CD14-positive monocyte (primary cell): ENCODE measurements around the gene ELFN1. TPM values are rescaled to one million over a fixed set of nuclear protein-coding genes. Genes with fewer than 3 reads are reported as not detected.

Experiments
- DNase-seq, 3 donors: peaks; one replicate each; pipeline ENCODE4 v3.0.0-alpha.2; 2011 to 2022
- H2AFZ ChIP-seq: 2 replicates; pipeline ENCODE4 v1.6.0; 2012; ENCODE audit warnings: mild to moderate bottlenecking, low read depth, low read length, inconsistent platforms; ENCODE audit not compliant: insufficient read depth, poor library complexity, severe bottlenecking
- H3K27ac ChIP-seq, 2 donors: 1 replicate in 1 of 2; 2 replicates in 1 of 2; pipeline ENCODE4 v1.5.1; 2012 to 2013; ENCODE audit warnings: low read length in 2 of 2, control low read depth in 1 of 2, inconsistent platforms in 1 of 2, low read depth in 1 of 2, mild to moderate bottlenecking in 1 of 2
- H3K27me3 ChIP-seq, 2 donors: one replicate each; pipeline versions ENCODE4 v1.6.0 to v1.6.1; 2011 to 2013; ENCODE audit warnings: low read length in 2 of 2; ENCODE audit not compliant: control insufficient read depth in 2 of 2, insufficient read depth in 2 of 2
- H3K36me3 ChIP-seq, 2 donors: replicated peaks in 1 of 2; 1 replicate in 1 of 2; 2 replicates in 1 of 2; pipeline versions ENCODE4 v1.5.1 to v1.6.1; 2012 to 2013; ENCODE audit warnings: low read length in 2 of 2, control low read depth in 1 of 2, inconsistent platforms in 1 of 2, mild to moderate bottlenecking in 1 of 2; ENCODE audit not compliant: insufficient read depth in 2 of 2, control insufficient read depth in 1 of 2
- H3K4me1 ChIP-seq, 2 donors: 1 replicate in 1 of 2; 2 replicates in 1 of 2; pipeline versions ENCODE4 v1.5.1 to v1.6.1; 2012 to 2013; ENCODE audit warnings: low read length in 2 of 2, control low read depth in 1 of 2, inconsistent platforms in 1 of 2, mild to moderate bottlenecking in 1 of 2, moderate library complexity in 1 of 2; ENCODE audit not compliant: insufficient read depth in 2 of 2, control insufficient read depth in 1 of 2
- H3K4me2 ChIP-seq: replicated peaks from 2 replicates; pipeline ENCODE3; 2012; ENCODE audit warnings: low read length, moderate library complexity, mild to moderate bottlenecking; ENCODE audit not compliant: poor library complexity, severe bottlenecking; ENCODE audit errors: extremely low read depth
- H3K4me3 ChIP-seq, 3 experiments: fragments of 200-600 bp in 1 of 3; sonication (generic) in 1 of 3; replicated peaks in 1 of 3; 1 replicate in 2 of 3; 2 replicates in 1 of 3; pipeline ENCODE4 v1.5.1; 2011 to 2013; ENCODE audit warnings: low read length in 3 of 3, mild to moderate bottlenecking in 3 of 3, control low read depth in 2 of 3, low read depth in 2 of 3, inconsistent platforms in 1 of 3, moderate library complexity in 1 of 3
- H3K79me2 ChIP-seq: 2 replicates; pipeline ENCODE4 v1.6.0; 2012; ENCODE audit warnings: mild to moderate bottlenecking, control low read depth, inconsistent platforms, low read length, moderate library complexity; ENCODE audit not compliant: insufficient read depth
- H3K9ac ChIP-seq: 2 replicates; pipeline ENCODE4 v1.6.0; 2017; ENCODE audit warnings: low read length, mild to moderate bottlenecking; ENCODE audit not compliant: insufficient read depth, poor library complexity, severe bottlenecking
- H3K9me3 ChIP-seq, 2 donors: replicated peaks in 1 of 2; 1 replicate in 1 of 2; 2 replicates in 1 of 2; pipeline versions ENCODE4 v1.5.1 to v1.6.1; 2012 to 2013; ENCODE audit warnings: low read length in 2 of 2, control low read depth in 1 of 2; ENCODE audit not compliant: control insufficient read depth in 1 of 2, insufficient read depth in 1 of 2
- H4K20me1 ChIP-seq: 2 replicates; pipeline ENCODE4 v1.6.0; 2012; ENCODE audit warnings: mild to moderate bottlenecking, low read length, control low read depth, moderate library complexity; ENCODE audit not compliant: insufficient read depth
- H3K27ac Mint-ChIP-seq, 7 donors: one replicate each; pipeline ENCODE4 v1.8.0; 2020; ENCODE audit warnings: mild to moderate bottlenecking in 7 of 7, mixed read lengths in 7 of 7, moderate library complexity in 6 of 7, inconsistent platforms in 2 of 7
- H3K27me3 Mint-ChIP-seq, 3 donors: one replicate each; pipeline ENCODE4 v1.8.0; 2021 to 2022; ENCODE audit warnings: low read depth in 3 of 3, mild to moderate bottlenecking in 3 of 3, mixed read lengths in 3 of 3, moderate library complexity in 3 of 3, inconsistent platforms in 1 of 3
- H3K36me3 Mint-ChIP-seq, 2 donors: one replicate each; pipeline ENCODE4 v1.8.0; 2020; ENCODE audit warnings: mixed read lengths in 2 of 2, inconsistent platforms in 1 of 2, mild to moderate bottlenecking in 1 of 2
- H3K4me1 Mint-ChIP-seq: one replicate; pipeline ENCODE4 v1.8.0; 2020; ENCODE audit warnings: mild to moderate bottlenecking, mixed read lengths
- H3K4me3 Mint-ChIP-seq, 2 donors: one replicate each; pipeline ENCODE4 v1.8.0; 2020; ENCODE audit warnings: mild to moderate bottlenecking in 2 of 2, mixed read lengths in 2 of 2, moderate library complexity in 1 of 2
- H3K9me3 Mint-ChIP-seq, 7 donors: one replicate each; pipeline ENCODE4 v1.8.0; 2020 to 2022; ENCODE audit warnings: mixed read lengths in 7 of 7, mild to moderate bottlenecking in 6 of 7, moderate library complexity in 6 of 7, inconsistent platforms in 2 of 7
- CTCF ChIP-seq: fragments of 200-600 bp; IDR thresholded peaks from one replicate; pipeline ENCODE4 v1.8.0; 2022; ENCODE audit warnings: antibody characterized with exemption, mild to moderate bottlenecking
- WGBS: methylation state at CpG from one replicate; pipeline ENCODE4 v1.1.5; 2013; ENCODE audit warnings: missing lambda C conversion rate; ENCODE audit not compliant: insufficient coverage; 5-methylcytosine and 5-hydroxymethylcytosine counted together
- intact Hi-C, 2 donors: fragments of 100-400 bp; cut with micrococcal nuclease; formaldehyde crosslinking; loops; one replicate each; pipeline versions ENCODE4 v1.15.0 to v1.15.1; 2023
- polyA plus RNA-seq, 3 donors: library from polyadenylated mRNA; depleted of rRNA in 1 of 3; unstranded in 2 of 3; stranded (reverse) in 1 of 3; fragments of 300-500 nt in 2 of 3; fragments of >200 nt in 1 of 3; fragmentation: Illumina TruSeq in 2 of 3; gene quantifications; 1 replicate in 2 of 3; 2 replicates in 1 of 3; pipeline ENCODE4 v1.2.3, GENCODE V29; 2012 to 2021

Gene ELFN1
- polyA plus RNA-seq, 3 donors, result not detected

- Histone ChIP-seq H3K79me2 (no peaks in the 10 kb centered on the region), H3K9me3 (peaks cover 0 to 12% of the 10 kb centered on the region in 2 donors), H3K4me3 (no peak overlapping the region), H3K27ac (no peak overlapping the region), H3K36me3 (no peaks in the 10 kb centered on the region), H3K4me2 (no peak overlapping the region), H2AFZ (no peak overlapping the region), H4K20me1 (no peaks in the 10 kb centered on the region), H3K27me3 (peaks cover 24 to 66% of the 10 kb centered on the region in 2 donors), H3K9ac (no peak overlapping the region), H3K4me1 (peaks cover 14 to 26% of the 10 kb centered on the region in 2 donors)
- DNase-seq, result no peak
- intact Hi-C loops, result loop anchor here in 1 of 2 donors (10.0 kb wide), 1 partner anchor 675 kb away; no protein-coding TSS in a partner anchor
- Mint-ChIP-seq H3K4me3 (peak overlapping the region in 1 of 2 donors; percentile 84), H3K4me1 (peaks cover 7% of the 10 kb centered on the region), H3K9me3 (peaks cover 0 to 10% (median 3%) of the 10 kb centered on the region in 7 donors), H3K36me3 (no peaks in the 10 kb centered on the region), H3K27ac (no peak overlapping the region), H3K27me3 (peaks cover 36 to 83% (median 57%) of the 10 kb centered on the region in 3 donors)
- WGBS, result 5% methylated on average over 42 of the region's 68 CpGs
- no peak for TF ChIP-seq CTCF
These were observed 769 bp upstream of the ELFN1 start for GRCh38 chr7:1669064-1669951.

- intact Hi-C loops, result no loop called here
- Histone ChIP-seq H3K4me2 (no peak overlapping the region), H3K9me3 (peaks cover 0 to 12% of the 10 kb centered on the region in 2 donors), H3K79me2 (no peaks in the 10 kb centered on the region), H3K9ac (no peak overlapping the region), H3K4me1 (peaks cover 9 to 17% of the 10 kb centered on the region in 2 donors), H3K27ac (no peak overlapping the region), H2AFZ (no peak overlapping the region), H4K20me1 (no peaks in the 10 kb centered on the region), H3K4me3 (no peak overlapping the region), H3K36me3 (no peaks in the 10 kb centered on the region), H3K27me3 (peaks cover 19 to 56% of the 10 kb centered on the region in 2 donors)
- Mint-ChIP-seq H3K4me3 (peak overlapping the region in 1 of 2 donors; percentile 67), H3K27ac (no peak overlapping the region), H3K36me3 (no peaks in the 10 kb centered on the region), H3K27me3 (peaks cover 36 to 71% (median 55%) of the 10 kb centered on the region in 3 donors), H3K9me3 (peaks cover 0 to 10% (median 3%) of the 10 kb centered on the region in 7 donors), H3K4me1 (peaks cover 7% of the 10 kb centered on the region)
- DNase-seq, result no peak
- WGBS, result 33% methylated on average over 10 of the region's 26 CpGs
- no peak for TF ChIP-seq CTCF
These were observed 967 bp downstream of the ELFN1 start for GRCh38 chr7:1670894-1671593.
